OCI-LY7 (cell line): ENCODE measurements around the gene RFT1. TPM values are rescaled to one million over a fixed set of nuclear protein-coding genes. Genes with fewer than 3 reads are reported as not detected.

Experiments
- BruUV-seq: library from RNA; stranded (reverse); fragments of 400-500 nt; replicated peaks from 2 replicates; lab custom pipeline; 2021; lab: Mats Ljungman, UMichigan
- CTCF ChIA-PET: fragments of 300-600 bp; sonication (Branson Sonifier 250); formaldehyde crosslinking; loops from one replicate; lab custom pipeline; 2022; ENCODE audit warnings: antibody characterized with exemption; ENCODE audit not compliant: unreplicated experiment; lab: Charles Lee
- POLR2A ChIA-PET: fragments of 300-600 bp; sonication (Branson Sonifier 250); formaldehyde crosslinking; loops from one replicate; lab custom pipeline; 2022; ENCODE audit warnings: antibody characterized with exemption; lab: Charles Lee
- DNase-seq: peaks from one replicate; pipeline ENCODE4 v3.0.0-alpha.2; 2015; ENCODE audit warnings: low spot score
- H2AFZ ChIP-seq: fragments of 200-600 bp; sonication (generic), shearing (Covaris generic); 2 replicates; pipeline ENCODE4 v1.6.1; 2014; ENCODE audit warnings: mild to moderate bottlenecking, antibody characterized with exemption, low read length, moderate library complexity
- H3K27ac ChIP-seq: fragments of 200-600 bp; sonication (generic); 2 replicates; pipeline ENCODE4 v1.5.1; 2014; ENCODE audit warnings: mixed run types, low read depth, mild to moderate bottlenecking, moderate library complexity, low read length, inconsistent platforms; ENCODE audit not compliant: poor library complexity, severe bottlenecking
- H3K36me3 ChIP-seq: fragments of 200-600 bp; sonication (generic); 2 replicates; pipeline ENCODE4 v1.6.1; 2014; ENCODE audit warnings: mild to moderate bottlenecking, antibody characterized with exemption, low read length, moderate library complexity, mixed read lengths; ENCODE audit not compliant: insufficient read depth
- H3K4me1 ChIP-seq: fragments of 200-600 bp; sonication (generic); 2 replicates; pipeline ENCODE4 v1.5.1; 2014; ENCODE audit warnings: mild to moderate bottlenecking, low read length; ENCODE audit not compliant: insufficient read depth, poor library complexity, severe bottlenecking
- H3K4me2 ChIP-seq: fragments of 200-600 bp; sonication (generic); 2 replicates; pipeline ENCODE4 v1.6.1; 2014; ENCODE audit warnings: mild to moderate bottlenecking, low read length
- H3K4me3 ChIP-seq: fragments of 200-600 bp; sonication (generic); 2 replicates; pipeline ENCODE4 v1.5.1; 2014; ENCODE audit warnings: mild to moderate bottlenecking, low read depth, low read length; ENCODE audit not compliant: poor library complexity, severe bottlenecking
- H3K79me2 ChIP-seq: fragments of 200-600 bp; sonication (generic); 2 replicates; pipeline ENCODE4 v1.6.1; 2016; ENCODE audit warnings: low read depth, mild to moderate bottlenecking, low read length, moderate library complexity, mixed read lengths; ENCODE audit not compliant: insufficient read depth
- H3K9me2 ChIP-seq: fragments of 200-600 bp; sonication (generic); 2 replicates; pipeline ENCODE4 v1.6.1; 2016; ENCODE audit warnings: mild to moderate bottlenecking, low read length, mixed read lengths; ENCODE audit not compliant: insufficient read depth
- H3K9me3 ChIP-seq: fragments of 200-600 bp; sonication (generic); 2 replicates; pipeline ENCODE4 v1.6.1; 2014; ENCODE audit warnings: mild to moderate bottlenecking, mixed run types, low read length, mixed read lengths
- H4K20me1 ChIP-seq: fragments of 200-600 bp; sonication (generic); 2 replicates; pipeline ENCODE4 v1.6.1; 2014; ENCODE audit warnings: mild to moderate bottlenecking, antibody characterized with exemption, low read length, moderate library complexity, mixed read lengths; ENCODE audit not compliant: insufficient read depth
- CTCF ChIP-seq: fragments of 200-600 bp; sonication (generic); conservative IDR thresholded peaks from 2 replicates; pipeline ENCODE4 v1.5.1; 2014; ENCODE audit warnings: mild to moderate bottlenecking, antibody characterized with exemption, low read length, moderate library complexity, mixed read lengths
- EZH2phosphoT487 ChIP-seq: fragments of 200-600 bp; sonication (generic); IDR thresholded peaks from 2 replicates; pipeline ENCODE4 v1.6.1; 2018; ENCODE audit warnings: low read depth, borderline replicate concordance, mild to moderate bottlenecking, mixed run types, antibody characterized with exemption, low read length, moderate library complexity, mixed read lengths
- intact Hi-C: fragments of 100-400 bp; cut with micrococcal nuclease; formaldehyde crosslinking; loops from one replicate; pipeline ENCODE4 v1.10.0; 2022; ENCODE audit not compliant: unreplicated experiment
- total RNA-seq, 2 experiments: library from RNA; depleted of rRNA in 1 of 2; stranded (reverse); fragments of >200 nt in 1 of 2; shearing (Covaris generic) in 1 of 2; gene quantifications; 2 replicates each; pipeline ENCODE4 v1.2.3, GENCODE V29; 2014 to 2022

The RFT1 gene
- total RNA-seq, 2 experiments from 2014 or later = 9.9 to 34.7 TPM

GRCh38 chr3:53156368-53156834, 26.2 kb upstream of the RFT1 start:
- H3K9me2 ChIP-seq = no peaks in the 10 kb centered on the region
- DNase-seq = no peak
- peaks cover 2% of the 10 kb centered on the region for H3K79me2 ChIP-seq
- TF ChIP-seq CTCF = no peak
- no peak for TF ChIP-seq EZH2phosphoT487
- H3K27ac ChIP-seq = no peak overlapping the region
- no peaks in the 10 kb centered on the region for H4K20me1 ChIP-seq
- no peaks in the 10 kb centered on the region for H3K36me3 ChIP-seq
- ChIA-PET CTCF (no interaction called here), POLR2A (interaction anchor here (0.8 to 2.1 kb wide), 2 partner anchors 19 to 35 kb away, joined by 3 to 9 read pairs; no protein-coding TSS in a partner anchor)
- H3K9me3 ChIP-seq = no peaks in the 10 kb centered on the region
- H2AFZ ChIP-seq = no peak overlapping the region
- H3K4me1 ChIP-seq = peaks cover 42% of the 10 kb centered on the region
- BruUV-seq = no TSS peak
- peak overlapping the region; percentile 34; the same call in 1 of the 2 replicates for H3K4me2 ChIP-seq
- no peak overlapping the region for H3K4me3 ChIP-seq
- intact Hi-C loops = no loop called here

GRCh38 chr3:53155760-53156159, 25.5 kb upstream of the RFT1 start:
- H2AFZ ChIP-seq = no peak overlapping the region
- DNase-seq = no peak
- CTCF ChIA-PET = no interaction called here
- intact Hi-C loops = no loop called here
- H3K79me2 ChIP-seq = no peaks in the 10 kb centered on the region; the same call in 1 of the 2 replicates
- H3K4me1 ChIP-seq = peaks cover 42% of the 10 kb centered on the region
- H3K27ac ChIP-seq = no peak overlapping the region
- no peak overlapping the region for H3K4me2 ChIP-seq
- POLR2A ChIA-PET = interaction anchor here (2.1 kb wide), 1 partner anchor 19 kb away, joined by 9 read pairs; no protein-coding TSS in a partner anchor
- no peak overlapping the region for H3K4me3 ChIP-seq
- TF ChIP-seq EZH2phosphoT487 (no peak), CTCF (no peak)
- no peaks in the 10 kb centered on the region for H3K9me2 ChIP-seq
- BruUV-seq = no TSS peak
- no peaks in the 10 kb centered on the region for H3K9me3 ChIP-seq
- H4K20me1 ChIP-seq = no peaks in the 10 kb centered on the region
- H3K36me3 ChIP-seq = no peaks in the 10 kb centered on the region

- CTCF ChIA-PET = no interaction called here
- no peak for TF ChIP-seq EZH2phosphoT487
- no peak for TF ChIP-seq CTCF
Observed at GRCh38 chr3:53154881-53155285, 24.6 kb upstream of the RFT1 start.

More at GRCh38 chr3:53154881-53155285, 24.6 kb upstream of the RFT1 start:
- BruUV-seq = no TSS peak
- H3K9me2 ChIP-seq = no peaks in the 10 kb centered on the region
- intact Hi-C loops = no loop called here
- peaks cover 33% of the 10 kb centered on the region for H3K4me1 ChIP-seq
- H3K27ac ChIP-seq = no peak overlapping the region
- no peaks in the 10 kb centered on the region for H3K9me3 ChIP-seq
- H3K4me2 ChIP-seq = no peak overlapping the region
- no peak for DNase-seq
- no peaks in the 10 kb centered on the region for H4K20me1 ChIP-seq
- no peak overlapping the region for H2AFZ ChIP-seq
- no peak overlapping the region for H3K4me3 ChIP-seq
- POLR2A ChIA-PET = interaction anchor here (2.1 kb wide), 1 partner anchor 18 kb away, joined by 9 read pairs; no protein-coding TSS in a partner anchor
- no peaks in the 10 kb centered on the region for H3K36me3 ChIP-seq
- no peaks in the 10 kb centered on the region for H3K79me2 ChIP-seq
